Endothelial cell (in vitro differentiated cells): ENCODE measurements around the gene BABAM2. TPM values are rescaled to one million over a fixed set of nuclear protein-coding genes. Genes with fewer than 3 reads are reported as not detected.

Experiments
- DNase-seq: peaks from one replicate; pipeline ENCODE4 v3.0.0; 2021; ENCODE audit warnings: low spot score
- H3K27ac Mint-ChIP-seq: one replicate; pipeline ENCODE4 v1.8.0; 2021; ENCODE audit warnings: mixed read lengths, inconsistent platforms; ENCODE audit not compliant: unreplicated experiment
- H3K27me3 Mint-ChIP-seq: one replicate; pipeline ENCODE4 v1.8.0; 2021; ENCODE audit warnings: mild to moderate bottlenecking, moderate library complexity, mixed read lengths, inconsistent platforms; ENCODE audit not compliant: unreplicated experiment
- H3K36me3 Mint-ChIP-seq: one replicate; pipeline ENCODE4 v1.8.0; 2021; ENCODE audit warnings: mild to moderate bottlenecking, low read depth, mixed read lengths, inconsistent platforms; ENCODE audit not compliant: unreplicated experiment
- H3K4me1 Mint-ChIP-seq: one replicate; pipeline ENCODE4 v1.8.0; 2021; ENCODE audit warnings: mild to moderate bottlenecking, mixed read lengths, inconsistent platforms; ENCODE audit not compliant: unreplicated experiment
- H3K4me3 Mint-ChIP-seq: one replicate; pipeline ENCODE4 v1.8.0; 2021; ENCODE audit warnings: mild to moderate bottlenecking, mixed read lengths, inconsistent platforms; ENCODE audit not compliant: unreplicated experiment
- H3K9me3 Mint-ChIP-seq: one replicate; pipeline ENCODE4 v1.8.0; 2021; ENCODE audit warnings: mixed read lengths, inconsistent platforms; ENCODE audit not compliant: unreplicated experiment
- CTCF ChIP-seq: fragments of 200-600 bp; sonication (generic); IDR thresholded peaks from one replicate; pipeline ENCODE4 v1.5.0; 2021; ENCODE audit warnings: antibody characterized with exemption; ENCODE audit not compliant: unreplicated experiment
- total RNA-seq: library from RNA; stranded (reverse); fragmentation: NEBNext Ultra II Directional; extraction: Animal tissue kit (Norgen Biotek cat#: 25700); gene quantifications from one replicate; pipeline ENCODE4 v1.2.1, GENCODE V29; 2021; ENCODE audit not compliant: unreplicated experiment

Gene BABAM2
- total RNA-seq, 1 donor from 2014 or later, result 40.2 TPM

- Mint-ChIP-seq H3K9me3 (no peaks in the 10 kb centered on the region), H3K27ac (no peak overlapping the region), H3K36me3 (peaks cover 4% of the 10 kb centered on the region), H3K4me3 (no peak overlapping the region), H3K4me1 (no peaks in the 10 kb centered on the region), H3K27me3 (peaks cover 5% of the 10 kb centered on the region)
- no peak for DNase-seq
- no peak for TF ChIP-seq CTCF
Measured at GRCh38 chr2:28282248-28282647, 391.7 kb downstream of the BABAM2 start.

- no peak for TF ChIP-seq CTCF
- Mint-ChIP-seq H3K36me3 (peaks cover 4% of the 10 kb centered on the region), H3K27me3 (peaks cover 5% of the 10 kb centered on the region), H3K9me3 (no peaks in the 10 kb centered on the region), H3K4me3 (no peak overlapping the region), H3K27ac (no peak overlapping the region), H3K4me1 (no peaks in the 10 kb centered on the region)
- DNase-seq, result no peak
Measured at GRCh38 chr2:28282861-28283646, 392.5 kb downstream of the BABAM2 start.

- Mint-ChIP-seq H3K27ac (no peak overlapping the region), H3K36me3 (no peaks in the 10 kb centered on the region), H3K9me3 (no peaks in the 10 kb centered on the region), H3K4me1 (no peaks in the 10 kb centered on the region), H3K27me3 (peaks cover 3% of the 10 kb centered on the region), H3K4me3 (no peak overlapping the region)
- TF ChIP-seq CTCF, result no peak
- no peak for DNase-seq
Measured at GRCh38 chr2:28283861-28284260, 393.3 kb downstream of the BABAM2 start.

- Mint-ChIP-seq H3K4me3 (no peak overlapping the region), H3K36me3 (no peaks in the 10 kb centered on the region), H3K27me3 (peaks cover 3% of the 10 kb centered on the region), H3K4me1 (no peaks in the 10 kb centered on the region), H3K27ac (no peak overlapping the region), H3K9me3 (no peaks in the 10 kb centered on the region)
- no peak for DNase-seq
- TF ChIP-seq CTCF, result no peak
Measured at GRCh38 chr2:28286678-28287077, 396.1 kb downstream of the BABAM2 start.

- no peak for DNase-seq
- Mint-ChIP-seq H3K36me3 (no peaks in the 10 kb centered on the region), H3K27ac (no peak overlapping the region), H3K9me3 (no peaks in the 10 kb centered on the region), H3K27me3 (peaks cover 3% of the 10 kb centered on the region), H3K4me1 (no peaks in the 10 kb centered on the region), H3K4me3 (no peak overlapping the region)
- no peak for TF ChIP-seq CTCF
Measured at GRCh38 chr2:28287256-28287915, 396.9 kb downstream of the BABAM2 start.
